GM12864 (cell line): ENCODE results near the gene NAGLU.

Experiments
- DNase-seq: peaks from one replicate; pipeline ENCODE4 v3.0.0-alpha.2; 2011; ENCODE audit warnings: low read depth
- H3K4me3 ChIP-seq: 2 replicates; pipeline ENCODE4 v1.5.1; 2011; ENCODE audit warnings: mild to moderate bottlenecking, low read depth, low read length, control low read depth
- CTCF ChIP-seq: IDR thresholded peaks from 2 replicates; pipeline ENCODE4 v1.5.1; 2011; ENCODE audit warnings: low read depth, mild to moderate bottlenecking, moderate library complexity, low read length, control low read depth, inconsistent platforms; ENCODE audit errors: missing control alignments

NAGLU gene

GRCh38 chr17:42514279-42514678 lies 21.8 kb upstream of the NAGLU start:
- no peak for DNase-seq
- no peak for TF ChIP-seq CTCF
- no peak overlapping the region for H3K4me3 ChIP-seq

- no peak for TF ChIP-seq CTCF
- no peak overlapping the region for H3K4me3 ChIP-seq
- no peak for DNase-seq
Measured at GRCh38 chr17:42514867-42515266, 21.2 kb upstream of the NAGLU start.

- peak; percentile 92 for TF ChIP-seq CTCF
- DNase-seq = no peak
- no peak overlapping the region for H3K4me3 ChIP-seq
Measured at GRCh38 chr17:42517516-42517915, 18.5 kb upstream of the NAGLU start.

- H3K4me3 ChIP-seq = no peak overlapping the region
- no peak for DNase-seq
- TF ChIP-seq CTCF = no peak
Measured at GRCh38 chr17:42518046-42518754, 17.8 kb upstream of the NAGLU start.

- no peak for DNase-seq
- H3K4me3 ChIP-seq = no peak overlapping the region
- TF ChIP-seq CTCF = no peak
Measured at GRCh38 chr17:42518755-42519545, 17.1 kb upstream of the NAGLU start.

GRCh38 chr17:42519546-42520491 lies 16.2 kb upstream of the NAGLU start:
- H3K4me3 ChIP-seq = no peak overlapping the region
- TF ChIP-seq CTCF = no peak
- no peak for DNase-seq
